ENCODE data around the gene HLA-DMB. TPM values are rescaled to one million over a fixed set of nuclear protein-coding genes. Genes with fewer than 3 reads are reported as not detected.

HLA-DMB gene
- total RNA-seq, 1 experiment from 2014 or later = 1.7 TPM

DNA sequence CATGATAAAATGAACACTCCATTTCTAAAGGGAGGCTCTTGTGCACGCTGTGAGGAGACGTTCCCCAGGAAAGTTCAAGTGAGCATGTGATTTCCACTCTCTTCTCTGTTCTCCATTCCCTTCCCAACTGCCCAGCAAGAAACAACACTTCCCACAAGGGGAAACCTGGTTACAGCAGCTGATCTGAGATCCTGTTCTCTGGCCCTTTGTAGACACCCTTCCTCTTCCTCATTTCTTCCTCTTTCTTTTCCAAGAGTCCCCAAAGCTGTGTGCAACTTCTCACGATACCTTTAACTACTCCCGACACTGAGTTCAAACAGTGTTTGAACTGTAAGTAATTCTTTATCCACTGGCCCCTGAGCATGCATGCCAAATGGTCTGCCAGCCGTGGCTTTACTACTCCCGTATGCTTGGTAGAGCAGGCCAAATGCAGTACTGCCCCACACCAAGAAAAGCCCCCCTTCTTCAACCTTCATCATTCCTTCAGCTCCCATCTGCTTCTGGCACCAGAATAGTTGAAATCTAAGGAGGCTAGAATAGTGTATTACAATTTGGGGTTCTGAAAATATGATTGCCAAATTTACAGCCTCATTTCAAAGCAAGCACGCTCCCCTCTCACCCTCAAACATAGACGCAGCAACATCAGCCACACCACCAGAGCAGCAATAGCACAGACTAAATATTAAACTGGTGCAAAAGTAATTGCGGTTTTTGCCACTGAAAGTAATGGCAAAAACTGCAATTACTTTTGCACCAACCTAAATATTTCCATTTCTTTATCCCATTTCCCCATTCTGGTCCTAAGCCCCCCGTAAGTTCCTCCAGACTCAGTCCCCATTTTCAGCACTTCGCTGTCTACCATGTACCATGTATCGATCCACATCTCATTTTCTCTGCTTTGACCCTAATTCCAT, 4.3 kb downstream of the HLA-DMB start:
- H4K20me1 ChIP-seq (ENCODE audit: control insufficient read depth, insufficient read depth, insufficient read length) = peaks cover 2% of the 10 kb centered on the region
- H3K27ac Mint-ChIP-seq = no peak overlapping the region; a peak in 1 of 7 replicates
- no peak overlapping the region for H2BK5ac ChIP-seq (ENCODE audit: insufficient read length, low read length)
- no peak overlapping the region for H3K56ac ChIP-seq (ENCODE audit: insufficient read length, low read depth, low read length)
- H2BK12ac ChIP-seq (ENCODE audit: insufficient read length, low read depth, low read length) = no peak overlapping the region
- H3K27me3 ChIP-seq (ENCODE audit: insufficient read depth, low read length) = no peaks in the 10 kb centered on the region
- H2AFZ ChIP-seq (ENCODE audit: low read length) = no peak overlapping the region
- no peak overlapping the region for H4K5ac ChIP-seq (ENCODE audit: insufficient read length, low read depth, low read length)
- H3K9me3 ChIP-seq (ENCODE audit: control insufficient read depth, low read depth, low read length) = no peaks in the 10 kb centered on the region
- H3T11ph ChIP-seq (ENCODE audit: low read length) = no peak overlapping the region
- H3K36me3 Mint-ChIP-seq (ENCODE audit: insufficient read depth in 1 of 3, low read depth in 3 of 3) = no peaks in the 10 kb centered on the region
- no peak overlapping the region for H3K4me3 Mint-ChIP-seq
- peaks cover 8 to 10% of the 10 kb centered on the region in 2 experiments for H3K4me1 Mint-ChIP-seq
- no peak for DNase-seq
- H3K79me2 ChIP-seq (ENCODE audit: insufficient read depth, low read length) = no peaks in the 10 kb centered on the region
- no peak overlapping the region for H3K14ac ChIP-seq (ENCODE audit: insufficient read depth, low read length)
- H2BK20ac ChIP-seq (ENCODE audit: low read depth, low read length, poor library complexity, severe bottlenecking) = no peak overlapping the region
- no peak overlapping the region for H2BK15ac ChIP-seq (ENCODE audit: low read depth, low read length)
- H3K23me2 ChIP-seq (ENCODE audit: insufficient read length, low read depth, low read length, poor library complexity, severe bottlenecking) = no peaks in the 10 kb centered on the region
- H4K8ac ChIP-seq (replicated peaks; ENCODE audit: insufficient read length, low read depth, low read length) = no peak overlapping the region
- H3K9me3 Mint-ChIP-seq = no peaks in the 10 kb centered on the region
- no CpG with 5 or more reads among the region's 12 CpGs for WGBS (ENCODE audit: extremely low coverage, insufficient read length, low lambda C conversion rate)
- no peak overlapping the region for H3K4me2 ChIP-seq (ENCODE audit: insufficient read depth, insufficient read length, low read length)
- no peak overlapping the region for H3K9ac ChIP-seq (ENCODE audit: extremely low read depth, insufficient read length, low read length)
- no peak overlapping the region for H4K91ac ChIP-seq (ENCODE audit: insufficient read length, low read depth, low read length)
- no peaks in the 10 kb centered on the region for H3K79me1 ChIP-seq (ENCODE audit: insufficient read depth, low read depth, low read length, poor library complexity, severe bottlenecking)
- H3K27ac ChIP-seq (ENCODE audit: insufficient read length, low read depth, low read length) = no peak overlapping the region
- no peak overlapping the region for H3K18ac ChIP-seq (ENCODE audit: insufficient read length, low read depth, low read length)
- H2AK5ac ChIP-seq (ENCODE audit: insufficient read length, low read length) = no peak overlapping the region
- H3K27me3 Mint-ChIP-seq (ENCODE audit: low read depth) = peaks cover 18% of the 10 kb centered on the region
- TF ChIP-seq, protein P1, sequence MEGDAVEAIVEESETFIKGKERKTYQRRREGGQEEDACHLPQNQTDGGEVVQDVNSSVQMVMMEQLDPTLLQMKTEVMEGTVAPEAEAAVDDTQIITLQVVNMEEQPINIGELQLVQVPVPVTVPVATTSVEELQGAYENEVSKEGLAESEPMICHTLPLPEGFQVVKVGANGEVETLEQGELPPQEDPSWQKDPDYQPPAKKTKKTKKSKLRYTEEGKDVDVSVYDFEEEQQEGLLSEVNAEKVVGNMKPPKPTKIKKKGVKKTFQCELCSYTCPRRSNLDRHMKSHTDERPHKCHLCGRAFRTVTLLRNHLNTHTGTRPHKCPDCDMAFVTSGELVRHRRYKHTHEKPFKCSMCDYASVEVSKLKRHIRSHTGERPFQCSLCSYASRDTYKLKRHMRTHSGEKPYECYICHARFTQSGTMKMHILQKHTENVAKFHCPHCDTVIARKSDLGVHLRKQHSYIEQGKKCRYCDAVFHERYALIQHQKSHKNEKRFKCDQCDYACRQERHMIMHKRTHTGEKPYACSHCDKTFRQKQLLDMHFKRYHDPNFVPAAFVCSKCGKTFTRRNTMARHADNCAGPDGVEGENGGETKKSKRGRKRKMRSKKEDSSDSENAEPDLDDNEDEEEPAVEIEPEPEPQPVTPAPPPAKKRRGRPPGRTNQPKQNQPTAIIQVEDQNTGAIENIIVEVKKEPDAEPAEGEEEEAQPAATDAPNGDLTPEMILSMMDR (conservative IDR thresholded peaks at IDR 0.05) = no peak
- no peak overlapping the region for H3K23ac ChIP-seq (ENCODE audit: insufficient read length, low read depth, low read length)
- H3K4ac ChIP-seq (ENCODE audit: low read depth, low read length) = no peak overlapping the region
- H2BK120ac ChIP-seq (ENCODE audit: low read depth, low read length, poor library complexity, severe bottlenecking) = no peak overlapping the region
- no peaks in the 10 kb centered on the region for H3K4me1 ChIP-seq (ENCODE audit: insufficient read depth, low read length)
